Upper lobe of left lung (tissue), 6 donors: Measurements from ENCODE around the gene TBX19. TPM values are rescaled to one million over a fixed set of nuclear protein-coding genes. Genes with fewer than 3 reads are reported as not detected.
A peak's percentile ranks its signal among the peaks of the same experiment; 100 is the strongest.

Experiments used
- ATAC-seq, 2 donors: fragments of 200-7000 bp; cut with Tn5 transposase; one replicate each; pipeline ENCODE4 v1.9.1; 2022; ENCODE audit warnings: mild to moderate bottlenecking in 2 of 2, moderate library complexity in 2 of 2; ENCODE audit not compliant: low FRiP score in 2 of 2
- DNase-seq, 2 donors: peaks; one replicate each; pipeline ENCODE4 v3.0.0-alpha.2; 2019 to 2020
- H3K27ac ChIP-seq, 4 donors: fragments of 200-600 bp; sonication (generic); one replicate each; pipeline ENCODE4 v1.5.1; 2016 to 2019
- H3K27me3 ChIP-seq, 4 donors: fragments of 200-600 bp; sonication (generic); one replicate each; pipeline ENCODE4 v1.5.1; 2017 to 2019
- H3K36me3 ChIP-seq, 4 donors: fragments of 200-600 bp; sonication (generic); one replicate each; pipeline ENCODE4 v1.5.1; 2016 to 2019
- H3K4me1 ChIP-seq, 4 donors: fragments of 200-600 bp; sonication (generic); one replicate each; pipeline ENCODE4 v1.5.1; 2018 to 2019
- H3K4me3 ChIP-seq, 4 donors: fragments of 200-600 bp; sonication (generic); one replicate each; pipeline ENCODE4 v1.5.1; 2017 to 2019; ENCODE audit warnings: mild to moderate bottlenecking in 2 of 4, moderate library complexity in 1 of 4
- H3K9me3 ChIP-seq, 4 donors: fragments of 200-600 bp; sonication (generic); one replicate each; pipeline ENCODE4 v1.5.1; 2018 to 2019
- EP300 ChIP-seq, 4 donors: sonication (generic); formaldehyde crosslinking; IDR thresholded peaks; one replicate each; pipeline ENCODE4 v1.5.1; 2017; ENCODE audit warnings: antibody characterized with exemption in 4 of 4, control low read depth in 2 of 4
- POLR2A ChIP-seq, 4 donors: fragments of 450-650 bp; IDR thresholded peaks; one replicate each; pipeline ENCODE4 v1.5.1; 2016 to 2017; ENCODE audit warnings: antibody characterized with exemption in 4 of 4, mild to moderate bottlenecking in 2 of 4
- POLR2AphosphoS5 ChIP-seq, 2 donors: sonication (generic); formaldehyde crosslinking; IDR thresholded peaks; one replicate each; pipeline ENCODE4 v1.5.1; 2017; ENCODE audit warnings: antibody characterized with exemption in 2 of 2
- WGBS, 2 donors: methylation state at CpG; one replicate each; pipeline ENCODE4 v1.1.5; 2017 to 2018; 5-methylcytosine and 5-hydroxymethylcytosine counted together
- total RNA-seq, 6 donors: library from RNA; depleted of rRNA in 4 of 6; stranded (reverse); fragments of >200 nt in 4 of 6; gene quantifications; one replicate each; pipeline versions ENCODE4 v1.1.0 to v1.2.1, GENCODE V29; 2016 to 2021
- TF ChIP-seq, protein P1 (sequence below), 6 experiments: fragments of 450-650 bp in 4 of 6; fragments of 200-600 bp in 2 of 6; sonication (generic) in 2 of 6; IDR thresholded peaks; one replicate each; pipeline ENCODE4 v1.5.1; 2016 to 2019; ENCODE audit warnings: antibody characterized with exemption in 6 of 6
- donor health status: DM: no; HTN: no; CAD: no; lungs with moderate emphysema.
- donor health status: DM: no; HTN: yes; CAD: no; lungs with severe emphysema.

The TBX19 gene
- total RNA-seq, 6 donors from 2014 or later: 0.91 to 6.3 (median 2.4) TPM

GRCh38 chr1:168338589-168339503, 58.2 kb downstream of the TBX19 start:
- ATAC-seq (no peak), DNase-seq (no peak)
- no peaks in the 10 kb centered on the region for H3K27me3 ChIP-seq
- H3K4me1 ChIP-seq: peaks cover 4 to 12% (median 9%) of the 10 kb centered on the region in 4 donors
- TF ChIP-seq, protein P1, sequence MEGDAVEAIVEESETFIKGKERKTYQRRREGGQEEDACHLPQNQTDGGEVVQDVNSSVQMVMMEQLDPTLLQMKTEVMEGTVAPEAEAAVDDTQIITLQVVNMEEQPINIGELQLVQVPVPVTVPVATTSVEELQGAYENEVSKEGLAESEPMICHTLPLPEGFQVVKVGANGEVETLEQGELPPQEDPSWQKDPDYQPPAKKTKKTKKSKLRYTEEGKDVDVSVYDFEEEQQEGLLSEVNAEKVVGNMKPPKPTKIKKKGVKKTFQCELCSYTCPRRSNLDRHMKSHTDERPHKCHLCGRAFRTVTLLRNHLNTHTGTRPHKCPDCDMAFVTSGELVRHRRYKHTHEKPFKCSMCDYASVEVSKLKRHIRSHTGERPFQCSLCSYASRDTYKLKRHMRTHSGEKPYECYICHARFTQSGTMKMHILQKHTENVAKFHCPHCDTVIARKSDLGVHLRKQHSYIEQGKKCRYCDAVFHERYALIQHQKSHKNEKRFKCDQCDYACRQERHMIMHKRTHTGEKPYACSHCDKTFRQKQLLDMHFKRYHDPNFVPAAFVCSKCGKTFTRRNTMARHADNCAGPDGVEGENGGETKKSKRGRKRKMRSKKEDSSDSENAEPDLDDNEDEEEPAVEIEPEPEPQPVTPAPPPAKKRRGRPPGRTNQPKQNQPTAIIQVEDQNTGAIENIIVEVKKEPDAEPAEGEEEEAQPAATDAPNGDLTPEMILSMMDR (IDR thresholded peaks at IDR 0.05): no peak
- TF ChIP-seq POLR2AphosphoS5 (IDR thresholded peaks at IDR 0.05) (no peak), EP300 (IDR thresholded peaks at IDR 0.05) (no peak), POLR2A (IDR thresholded peaks at IDR 0.05) (no peak)
- no peak overlapping the region for H3K4me3 ChIP-seq
- WGBS, 2 donors: 85 to 90% methylated on average over 13 of the region's 13 CpGs
- H3K36me3 ChIP-seq: no peaks in the 10 kb centered on the region
- H3K27ac ChIP-seq: no peak overlapping the region
- H3K9me3 ChIP-seq: no peaks in the 10 kb centered on the region

- no peaks in the 10 kb centered on the region for H3K36me3 ChIP-seq
- no peak for TF ChIP-seq POLR2A (IDR thresholded peaks at IDR 0.05)
- no peak for TF ChIP-seq EP300 (IDR thresholded peaks at IDR 0.05)
- TF ChIP-seq, protein P1 (IDR thresholded peaks at IDR 0.05): no peak
- TF ChIP-seq POLR2AphosphoS5 (IDR thresholded peaks at IDR 0.05): no peak
- 61 to 69% methylated on average over 3 of the region's 3 CpGs for WGBS, 2 donors
Observed at GRCh38 chr1:168340781-168341482, 60.3 kb downstream of the TBX19 start.

DNA sequence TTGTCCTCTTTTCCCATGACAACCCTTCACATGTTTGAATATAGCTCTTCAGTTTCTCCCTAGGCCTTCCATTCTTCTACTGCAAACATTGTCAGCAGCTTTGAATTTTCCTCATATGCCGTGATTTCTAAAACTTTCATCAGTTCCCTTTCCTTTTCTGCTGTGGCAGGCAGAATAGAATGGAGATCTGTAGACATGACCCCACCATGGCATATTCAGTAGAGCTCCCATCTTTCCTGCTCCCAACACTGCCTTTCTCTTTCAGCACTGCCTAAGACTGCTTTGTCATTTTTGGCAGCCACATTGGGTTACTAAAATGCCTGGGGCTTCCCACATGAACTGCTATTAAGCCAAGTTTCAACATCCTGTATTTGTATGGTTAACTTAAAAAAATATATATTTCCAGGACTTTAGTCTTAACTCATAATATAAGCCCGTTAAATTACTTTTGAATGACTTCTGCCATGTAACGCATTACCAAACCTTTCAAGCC, 60.9 kb downstream of the TBX19 start:
- no peak overlapping the region for H3K27ac ChIP-seq
- TF ChIP-seq POLR2AphosphoS5 (IDR thresholded peaks at IDR 0.05) (no peak), POLR2A (IDR thresholded peaks at IDR 0.05) (no peak), EP300 (IDR thresholded peaks at IDR 0.05) (no peak)
- TF ChIP-seq, protein P1 (IDR thresholded peaks at IDR 0.05): no peak
- 83 to 88% methylated on average over 3 of the region's 3 CpGs for WGBS, 2 donors

More at GRCh38 chr1:168340781-168341482, 60.3 kb downstream of the TBX19 start:
- ATAC-seq: no peak
- Histone ChIP-seq H3K4me3 (no peak overlapping the region), H3K27ac (no peak overlapping the region), H3K4me1 (peaks cover 4 to 12% (median 9%) of the 10 kb centered on the region in 4 donors), H3K27me3 (no peaks in the 10 kb centered on the region), H3K9me3 (no peaks in the 10 kb centered on the region)
- DNase-seq: no peak

DNA sequence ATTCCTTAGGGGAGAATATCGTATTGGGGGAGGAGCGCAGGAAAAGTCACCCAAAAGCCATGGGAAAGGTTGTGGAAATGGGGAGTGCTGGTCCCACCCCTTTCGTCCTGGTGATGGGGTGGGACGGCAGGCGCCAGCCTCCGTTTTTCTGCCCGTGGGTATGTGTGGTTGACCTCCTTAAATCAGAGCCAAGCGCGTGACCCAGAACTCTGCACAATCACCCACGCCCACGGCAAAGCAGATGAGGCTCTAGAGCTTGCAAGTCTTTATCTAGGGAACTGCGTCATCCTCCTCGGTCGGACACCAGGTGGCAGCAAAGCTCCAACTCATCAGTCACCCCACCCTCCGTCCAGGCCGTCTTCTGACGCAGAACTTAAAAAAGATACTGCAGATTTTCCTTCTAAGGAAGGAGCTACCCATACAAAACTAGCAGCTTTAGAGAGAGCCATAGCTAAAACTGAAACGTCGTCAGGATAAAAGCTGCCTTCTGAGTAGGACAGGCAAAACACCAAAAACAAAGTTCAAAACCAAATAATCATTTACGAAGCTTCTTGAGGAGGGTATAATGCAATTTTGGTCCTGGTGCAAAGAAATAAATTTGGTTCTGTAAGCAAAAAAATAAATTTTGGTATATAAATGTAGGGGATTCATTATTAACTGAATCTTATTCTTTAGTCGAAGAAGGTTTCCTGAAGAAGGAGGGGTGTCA, 62.0 kb downstream of the TBX19 start:
- Histone ChIP-seq H3K9me3 (no peaks in the 10 kb centered on the region), H3K4me1 (peaks cover 4 to 12% (median 9%) of the 10 kb centered on the region in 4 donors), H3K27me3 (no peaks in the 10 kb centered on the region), H3K27ac (peak overlapping the region in 2 of 4 donors; percentile 29 to 61), H3K36me3 (no peaks in the 10 kb centered on the region), H3K4me3 (peak overlapping the region in 2 of 4 donors; percentile 9 to 27)
- WGBS, 2 donors: 12% methylated on average over 21 of the region's 21 CpGs
- DNase-seq (peak; percentile 52 to 89), ATAC-seq (peak; percentile 94 to 99)
- TF ChIP-seq, protein P1 (IDR thresholded peaks at IDR 0.05): peak; percentile 60 to 89 (median 76)
- peak in 1 of 2 donors; percentile 20 for TF ChIP-seq POLR2AphosphoS5 (IDR thresholded peaks at IDR 0.05)
- TF ChIP-seq POLR2A (IDR thresholded peaks at IDR 0.05): no peak
- TF ChIP-seq EP300 (IDR thresholded peaks at IDR 0.05): no peak

More for the DNA sequence above, 60.9 kb downstream of the TBX19 start:
- no peaks in the 10 kb centered on the region for H3K36me3 ChIP-seq
- DNase-seq (no peak), ATAC-seq (no peak)
- H3K4me3 ChIP-seq: no peak overlapping the region
- H3K27me3 ChIP-seq: no peaks in the 10 kb centered on the region
- peaks cover 4 to 12% (median 9%) of the 10 kb centered on the region in 4 donors for H3K4me1 ChIP-seq
- no peaks in the 10 kb centered on the region for H3K9me3 ChIP-seq
